WTC11 (cell line): ENCODE measurements around the gene KCNA2.

Source experiments
- ATF6 ChIP-seq: sonication (generic); formaldehyde crosslinking; IDR thresholded peaks from 2 replicates; pipeline ENCODE4 v1.8.1; 2023; ENCODE audit warnings: mild to moderate bottlenecking, missing genetic modification reagents
- CREB1 ChIP-seq: sonication (generic); formaldehyde crosslinking; IDR thresholded peaks from 2 replicates; pipeline ENCODE4 v1.8.0; 2023; ENCODE audit warnings: mild to moderate bottlenecking, missing genetic modification reagents
- CTCF ChIP-seq: fragments of 200-600 bp; IDR thresholded peaks from 2 replicates; pipeline ENCODE4 v1.8.0; 2022; ENCODE audit warnings: antibody characterized with exemption
- E2F1 ChIP-seq: sonication (generic); formaldehyde crosslinking; IDR thresholded peaks from 2 replicates; pipeline ENCODE4 v1.8.0; 2022; ENCODE audit warnings: mild to moderate bottlenecking, missing genetic modification reagents
- E2F4 ChIP-seq: sonication (generic); formaldehyde crosslinking; IDR thresholded peaks from 2 replicates; pipeline ENCODE4 v1.8.1; 2022; ENCODE audit warnings: low read depth, mild to moderate bottlenecking, moderate library complexity, missing genetic modification reagents, borderline replicate concordance
- FOXP4 ChIP-seq: sonication (generic); formaldehyde crosslinking; IDR thresholded peaks from 2 replicates; pipeline ENCODE4 v1.8.0; 2022; ENCODE audit warnings: mild to moderate bottlenecking, missing genetic modification reagents
- IRF1 ChIP-seq: sonication (generic); formaldehyde crosslinking; IDR thresholded peaks from 2 replicates; pipeline ENCODE4 v1.8.0; 2023; ENCODE audit warnings: missing genetic modification reagents
- MXD4 ChIP-seq: fragments of 250-450 bp; sonication (Bioruptor Pico); IDR thresholded peaks from 2 replicates; pipeline ENCODE4 v1.8.0; 2021; ENCODE audit warnings: mild to moderate bottlenecking, moderate library complexity, borderline replicate concordance
- NR3C1 ChIP-seq: sonication (generic); formaldehyde crosslinking; conservative IDR thresholded peaks from 2 replicates; pipeline ENCODE4 v1.8.1; 2023; ENCODE audit warnings: low read depth, mild to moderate bottlenecking, missing genetic modification reagents
- PREB ChIP-seq: sonication (generic); formaldehyde crosslinking; IDR thresholded peaks from 2 replicates; pipeline ENCODE4 v1.8.1; 2022; ENCODE audit warnings: mild to moderate bottlenecking, missing genetic modification reagents, moderate library complexity, borderline replicate concordance
- ZMAT4 ChIP-seq: fragments of 250-450 bp; sonication (Bioruptor Pico); IDR thresholded peaks from 2 replicates; pipeline ENCODE4 v1.9.0; 2021; ENCODE audit warnings: mild to moderate bottlenecking
- ZNF219 ChIP-seq: sonication (generic); formaldehyde crosslinking; IDR thresholded peaks from 2 replicates; pipeline ENCODE4 v1.8.0; 2023; ENCODE audit warnings: missing genetic modification reagents, mild to moderate bottlenecking, borderline replicate concordance

- TF ChIP-seq ATF6 (CRISPR knock-in tag): no peak
- no peak for TF ChIP-seq E2F4 (CRISPR knock-in tag)
- TF ChIP-seq CTCF: no peak
- TF ChIP-seq FOXP4 (CRISPR knock-in tag): no peak
- TF ChIP-seq MXD4: no peak
- TF ChIP-seq CREB1 (CRISPR knock-in tag): no peak
- no peak for TF ChIP-seq IRF1 (CRISPR knock-in tag)
- TF ChIP-seq PREB (CRISPR knock-in tag): no peak
- no peak for TF ChIP-seq E2F1 (CRISPR knock-in tag)
- TF ChIP-seq ZNF219 (CRISPR knock-in tag): no peak
- no peak for TF ChIP-seq ZMAT4 (CRISPR knock-in tag)
- TF ChIP-seq NR3C1 (CRISPR knock-in tag): no peak
These were observed 25.9 kb upstream of the KCNA2 start for GRCh38 chr1:110631836-110632620.
